RPMI8226 (cell line): Measurements from ENCODE around the gene MROH2A.

ENCODE experiments used
- DNase-seq: peaks from one replicate; pipeline ENCODE4 v3.0.0-alpha.2; 2015

Gene MROH2A

GRCh38 chr2:233799716-233800115 is 21.6 kb downstream of the MROH2A start:
- no peak for DNase-seq

DNA sequence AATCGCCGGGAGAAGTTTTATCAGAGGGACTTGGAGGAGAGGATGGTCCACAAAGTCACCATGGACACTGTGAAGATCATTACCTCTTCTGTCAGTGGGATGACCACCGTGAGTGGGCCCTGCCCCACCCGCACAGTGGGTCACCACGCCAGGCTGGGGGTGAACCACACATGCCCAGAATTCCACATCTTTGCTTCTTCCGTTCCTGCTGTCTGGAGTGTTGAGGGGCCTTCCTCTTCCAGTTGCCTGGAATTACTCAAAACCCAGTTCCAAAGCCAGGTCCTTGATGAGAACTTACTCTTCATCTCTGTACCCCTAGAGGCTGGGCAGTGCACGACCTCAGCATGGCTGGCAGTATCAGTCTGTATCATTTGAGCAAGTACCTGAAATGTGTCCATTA is 22.1 kb downstream of the MROH2A start:
- DNase-seq, result no peak

- DNase-seq, result peak; percentile 52
Observed at GRCh38 chr2:233801357-233802131, 23.4 kb downstream of the MROH2A start.

GRCh38 chr2:233802132-233802815 is 24.1 kb downstream of the MROH2A start:
- no peak for DNase-seq

DNA sequence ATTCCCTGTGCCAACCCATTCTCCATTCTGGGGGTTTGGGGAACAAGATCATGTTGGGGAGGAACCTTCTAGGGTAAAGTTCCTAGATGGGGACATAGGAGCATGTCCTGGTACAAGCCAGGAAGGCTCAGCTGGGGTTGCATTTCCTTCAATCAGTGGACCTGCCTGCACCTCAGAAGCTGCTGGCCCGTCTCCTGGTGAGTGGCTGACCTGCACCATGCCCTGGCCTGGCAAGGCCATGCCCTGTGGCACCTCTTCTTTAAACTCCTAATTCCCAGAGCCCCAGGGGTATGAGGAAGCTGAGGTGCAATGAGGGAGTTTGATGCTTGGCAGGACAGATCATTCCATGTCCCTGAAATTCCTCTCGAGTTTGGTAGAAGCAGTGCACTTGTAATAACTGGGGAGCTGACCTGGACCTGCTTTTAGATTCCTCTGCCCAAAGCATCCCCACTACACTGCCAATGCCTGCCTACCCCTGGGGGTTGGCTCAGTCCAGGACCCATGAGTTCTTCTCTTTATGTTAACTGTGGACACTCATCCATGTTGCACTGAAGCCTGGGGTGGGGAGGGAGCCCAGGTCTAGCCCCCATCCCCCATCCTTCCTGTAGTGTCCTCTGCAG is 25.3 kb downstream of the MROH2A start:
- no peak for DNase-seq

GRCh38 chr2:233803994-233804393 is 25.9 kb downstream of the MROH2A start:
- no peak for DNase-seq

GRCh38 chr2:233807215-233807865 is 29.2 kb downstream of the MROH2A start:
- DNase-seq, result no peak

DNA sequence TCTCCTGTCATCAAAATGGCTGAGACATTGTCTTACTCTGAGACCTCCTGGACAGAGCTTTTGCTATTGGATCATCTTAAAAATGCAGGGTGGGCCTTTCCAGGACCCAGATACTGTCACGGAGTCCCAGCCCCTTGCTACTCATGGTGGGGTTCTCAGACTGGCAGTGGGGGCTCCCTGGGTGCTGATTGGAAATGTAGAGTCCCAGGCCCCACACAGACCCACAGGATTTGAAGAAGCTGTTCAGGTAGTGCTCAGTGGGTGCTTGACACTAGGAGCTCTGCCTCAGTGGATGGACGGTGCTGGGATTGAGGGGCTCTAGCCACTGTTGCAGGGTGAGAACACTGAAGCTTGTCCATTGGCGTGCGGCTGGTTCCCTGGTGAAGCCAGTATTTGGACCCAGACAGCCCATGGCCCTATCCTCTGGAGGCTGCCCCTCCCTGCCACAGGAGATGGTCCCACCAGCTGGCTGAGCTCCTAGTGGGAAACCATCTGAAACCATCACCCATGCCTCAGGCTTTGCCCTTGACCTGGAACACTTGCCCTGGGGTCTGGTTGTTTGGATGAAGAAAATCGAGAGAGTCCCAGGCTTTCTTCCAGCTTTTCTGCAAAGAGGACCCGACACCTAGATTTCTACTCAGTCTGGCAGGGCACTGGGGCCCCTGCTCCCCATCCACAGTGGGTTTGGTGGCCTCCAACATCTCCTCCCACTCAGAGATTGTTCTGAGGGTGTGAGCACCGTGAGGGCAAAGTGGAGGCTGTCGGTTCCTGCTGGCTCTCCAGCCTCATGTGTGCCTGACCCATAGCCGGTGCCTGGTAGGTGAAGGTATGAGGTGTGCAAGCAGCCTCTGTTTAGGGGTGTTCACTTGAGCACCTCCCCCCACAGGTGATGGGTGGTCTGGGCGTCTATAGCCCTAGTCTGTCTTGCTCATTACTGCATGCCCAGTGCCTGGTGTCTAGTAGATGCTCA is 30.1 kb downstream of the MROH2A start:
- DNase-seq, result no peak

DNA sequence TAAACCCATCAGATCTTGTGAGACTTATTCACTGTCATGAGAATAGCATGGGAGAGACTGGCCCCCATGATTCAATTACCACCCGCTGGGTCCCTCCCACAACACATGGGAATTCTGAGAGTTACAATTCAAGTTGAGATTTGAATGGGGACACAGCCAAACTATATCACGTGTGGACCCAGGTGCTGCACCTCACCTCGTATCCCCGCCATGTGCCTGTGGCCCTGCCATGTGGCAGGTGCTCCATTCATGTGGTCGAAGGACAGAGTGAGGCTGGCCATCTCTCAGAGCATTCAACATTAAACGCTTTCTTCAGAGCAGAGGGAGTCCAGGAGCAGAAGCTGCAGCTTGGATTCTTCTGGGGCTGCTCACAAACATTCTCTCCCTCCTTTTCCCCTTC is 32.3 kb downstream of the MROH2A start:
- DNase-seq, result no peak

- DNase-seq, result no peak
Observed at GRCh38 chr2:233811087-233811486, 33.0 kb downstream of the MROH2A start.

DNA sequence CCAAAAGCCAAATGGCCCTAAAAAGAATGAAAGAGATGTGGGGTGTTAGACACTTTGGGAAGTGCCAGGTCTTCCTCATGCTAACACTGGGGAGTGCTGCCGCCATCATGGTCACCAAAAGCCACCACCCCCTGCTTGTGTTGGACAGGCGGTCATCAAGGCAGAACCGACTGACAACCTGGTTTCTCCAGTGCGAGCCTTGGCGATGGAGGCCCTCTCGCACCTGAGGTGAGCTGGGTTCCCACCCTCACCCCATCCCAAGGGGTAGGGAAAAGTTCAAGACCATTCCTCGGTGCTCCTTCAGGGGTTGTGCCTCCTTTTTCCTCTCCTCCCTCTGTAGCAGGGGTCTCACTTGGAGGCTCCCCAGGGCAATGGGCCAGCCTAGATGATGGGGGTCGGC is 33.6 kb downstream of the MROH2A start:
- no peak for DNase-seq

GRCh38 chr2:233813236-233814055 is 35.3 kb downstream of the MROH2A start:
- DNase-seq, result no peak

DNA sequence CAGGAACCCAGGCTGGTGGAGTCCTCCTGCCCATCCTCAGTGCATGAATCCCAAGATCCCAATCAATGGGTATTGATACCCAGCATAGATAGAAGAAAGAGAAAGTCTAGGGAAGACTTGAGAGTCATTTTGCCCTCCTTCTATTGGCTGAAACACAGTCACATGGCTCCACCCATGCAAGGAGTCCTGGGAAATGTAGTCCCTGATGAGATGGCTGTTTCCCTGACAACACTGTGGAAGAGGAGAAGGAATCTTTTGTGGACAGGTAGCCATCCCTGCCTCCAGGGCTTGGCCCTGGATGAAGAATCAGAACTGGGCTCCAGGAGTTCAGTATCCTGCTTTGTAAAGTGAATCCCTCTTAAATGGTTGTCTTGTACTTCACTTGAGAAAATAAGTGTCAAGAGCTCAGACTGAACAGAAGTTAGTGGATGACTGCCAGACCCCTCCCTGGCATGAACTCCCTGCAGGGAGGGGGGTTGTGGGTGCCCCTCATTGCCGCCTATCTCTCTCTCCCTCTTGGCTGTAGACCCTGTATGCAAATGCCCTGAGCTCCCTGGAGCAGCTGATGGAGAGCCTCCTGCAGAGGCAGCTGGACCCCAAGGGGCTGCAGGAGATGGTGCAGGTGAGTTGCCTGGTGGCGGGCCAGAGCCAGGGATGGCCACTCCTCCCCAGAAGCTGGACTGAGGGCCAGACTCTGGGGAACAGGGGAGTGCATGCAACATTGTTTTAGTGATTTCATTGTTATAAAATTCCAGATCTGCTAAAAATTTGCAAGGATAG is 36.1 kb downstream of the MROH2A start:
- no peak for DNase-seq

DNA sequence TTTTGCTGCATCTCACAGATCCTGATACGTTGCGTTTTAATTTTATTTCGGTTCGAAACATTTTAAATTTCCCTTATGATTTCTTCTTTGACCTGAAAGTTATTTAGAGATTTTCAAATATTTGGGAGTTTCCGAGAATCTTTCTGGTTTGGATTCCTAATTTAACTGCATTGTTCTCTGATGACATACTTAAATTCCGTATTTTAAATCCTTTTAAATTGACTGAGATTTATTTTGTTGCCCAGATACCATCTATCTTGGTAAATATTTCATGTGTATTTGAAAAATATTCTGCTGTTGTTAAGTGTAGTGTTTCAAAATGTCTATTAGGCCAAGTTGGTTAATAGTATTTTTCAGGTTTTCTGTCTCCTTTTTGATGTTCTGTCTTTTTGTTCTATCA is 37.7 kb downstream of the MROH2A start:
- no peak for DNase-seq

DNA sequence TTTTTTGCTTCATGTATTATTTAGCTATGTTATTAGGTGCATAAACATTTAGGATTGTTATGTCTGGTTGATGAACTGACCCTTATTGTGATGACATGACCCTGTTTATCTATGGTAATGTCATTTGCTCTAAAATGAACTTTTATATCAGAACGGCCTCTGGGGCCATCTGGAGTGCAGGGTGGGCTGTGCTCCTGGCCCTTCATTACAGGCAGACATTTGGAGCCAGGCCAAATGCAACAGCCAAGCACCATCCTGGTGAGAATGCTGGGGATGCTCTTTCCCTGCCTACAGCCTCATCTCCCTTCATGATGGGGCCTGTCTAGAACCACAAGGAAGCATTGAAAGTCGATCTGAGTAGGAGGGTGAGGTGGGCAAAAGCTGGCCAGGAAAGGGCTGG is 38.2 kb downstream of the MROH2A start:
- no peak for DNase-seq

DNA sequence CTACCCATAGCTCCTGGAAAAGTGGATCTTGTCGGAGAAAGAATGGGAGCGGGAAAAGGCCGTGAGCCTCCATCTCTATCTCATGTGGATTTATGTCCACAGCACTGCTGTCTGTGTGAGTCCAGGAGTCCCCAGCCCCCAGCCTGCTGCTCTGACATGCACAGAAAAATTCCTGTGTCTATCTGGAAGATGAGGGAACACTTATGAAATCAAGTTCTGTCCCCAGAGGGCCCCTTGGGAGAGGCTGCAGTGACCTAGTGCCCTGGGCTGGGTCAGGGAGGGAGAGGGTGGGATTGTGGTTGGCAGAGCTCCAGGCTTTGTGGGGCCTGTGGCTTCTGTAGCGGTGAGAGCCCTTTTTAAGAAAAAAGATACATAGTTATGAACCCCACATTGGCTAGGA is 38.6 kb downstream of the MROH2A start:
- DNase-seq, result no peak

GRCh38 chr2:233817361-233817911 is 39.3 kb downstream of the MROH2A start:
- DNase-seq, result no peak

DNA sequence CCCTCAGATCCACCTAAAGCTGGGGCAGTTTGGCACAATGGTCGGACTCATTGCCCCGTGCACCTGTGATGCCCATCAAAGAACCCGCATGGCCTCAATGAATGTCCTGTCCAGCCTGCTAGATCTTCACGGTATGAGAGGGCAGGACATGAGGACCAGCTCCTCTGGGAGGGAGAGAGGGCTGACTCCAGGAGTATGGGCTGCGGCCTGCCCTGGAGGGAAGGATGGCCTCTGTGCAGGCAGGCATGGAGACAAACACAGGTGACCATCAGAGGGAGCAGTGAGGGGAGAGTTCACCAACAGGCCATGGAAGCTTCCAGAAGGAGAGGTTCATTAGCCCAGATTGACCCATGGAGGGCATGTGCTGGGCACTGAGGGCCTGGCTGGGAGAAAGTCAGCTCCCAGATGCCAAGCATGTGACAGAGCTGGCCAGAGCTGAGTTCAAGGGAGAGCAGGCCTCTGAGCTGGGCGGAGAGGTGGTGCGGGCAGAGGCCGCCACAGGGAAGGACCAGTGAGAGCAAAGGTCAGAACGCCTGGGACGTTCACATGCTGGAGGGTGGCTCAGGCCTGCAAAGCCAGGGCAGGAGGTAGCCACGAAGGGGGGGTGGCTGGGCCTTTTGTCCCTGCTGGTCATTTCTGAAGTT is 40.0 kb downstream of the MROH2A start:
- DNase-seq, result no peak
